Measurements from ENCODE around the gene DCTN4.

GRCh38 chr5:150786876-150787275 lies 28.1 kb upstream of the DCTN4 start:
- TF ChIP-seq CTCF (IDR thresholded peaks at IDR 0.05) (no peak), NFYB (CRISPR knock-in tag; conservative IDR thresholded peaks at IDR 0.05; ENCODE audit: low read depth) (no peak), PRRX2 (CRISPR knock-in tag; IDR thresholded peaks at IDR 0.05) (no peak), MAX (CRISPR knock-in tag; IDR thresholded peaks at IDR 0.05) (no peak), HMGXB4 (CRISPR knock-in tag; IDR thresholded peaks at IDR 0.05) (no peak), CREB1 (CRISPR knock-in tag; IDR thresholded peaks at IDR 0.05) (no peak), FOXP1 (CRISPR knock-in tag; IDR thresholded peaks at IDR 0.05; ENCODE audit: borderline replicate concordance) (no peak), NR2C2 (CRISPR knock-in tag; IDR thresholded peaks at IDR 0.05) (no peak), ZNF396 (CRISPR knock-in tag; IDR thresholded peaks at IDR 0.05; ENCODE audit: borderline replicate concordance) (no peak), EMX1 (CRISPR knock-in tag; IDR thresholded peaks at IDR 0.05) (no peak)

Measured in WTC11 (cell line).